MCF 10A (cell line): ENCODE data around the gene CNDP2. TPM values are rescaled to one million over a fixed set of nuclear protein-coding genes. Genes with fewer than 3 reads are reported as not detected.

Experiments used
- BruUV-seq: library from RNA; stranded (reverse); fragments of 400-500 nt; replicated peaks from 2 replicates; lab custom pipeline; 2021; lab: Mats Ljungman, UMichigan
- CTCF ChIA-PET: fragments of 300-600 bp; sonication (Branson Sonifier 250); formaldehyde crosslinking; extraction: SDS; loops from one replicate; lab custom pipeline; 2021; ENCODE audit warnings: antibody characterized with exemption, inconsistent platforms; lab: Yijun Ruan, JAX
- POLR2A ChIA-PET: fragments of 300-600, 350-650 bp; sonication (Branson Sonifier 250); formaldehyde crosslinking; extraction: SDS; loops from one replicate; lab custom pipeline; 2020; ENCODE audit warnings: antibody characterized with exemption, inconsistent platforms; lab: Yijun Ruan, JAX
- DNase-seq: peaks from one replicate; pipeline ENCODE4 v3.0.0-alpha.2; 2018; ENCODE audit not compliant: unreplicated experiment
- H3K27ac Mint-ChIP-seq: one replicate; pipeline ENCODE4 v1.8.0; 2022; ENCODE audit warnings: mild to moderate bottlenecking, low read depth, mixed read lengths; ENCODE audit not compliant: unreplicated experiment
- H3K27me3 Mint-ChIP-seq: one replicate; pipeline ENCODE4 v1.8.0; 2022; ENCODE audit warnings: mixed read lengths; ENCODE audit not compliant: insufficient read depth, unreplicated experiment
- H3K36me3 Mint-ChIP-seq: one replicate; pipeline ENCODE4 v1.8.0; 2022; ENCODE audit warnings: mild to moderate bottlenecking, moderate library complexity, mixed read lengths; ENCODE audit not compliant: insufficient read depth, unreplicated experiment
- H3K4me1 Mint-ChIP-seq: one replicate; pipeline ENCODE4 v1.8.0; 2022; ENCODE audit warnings: mixed read lengths; ENCODE audit not compliant: insufficient read depth, unreplicated experiment
- H3K4me3 Mint-ChIP-seq: one replicate; pipeline ENCODE4 v1.8.0; 2022; ENCODE audit warnings: mild to moderate bottlenecking, moderate library complexity, mixed read lengths; ENCODE audit not compliant: unreplicated experiment
- H3K9me3 Mint-ChIP-seq: one replicate; pipeline ENCODE4 v1.8.0; 2022; ENCODE audit warnings: mixed read lengths; ENCODE audit not compliant: unreplicated experiment
- CTCF ChIP-seq: fragments of 200-600 bp; IDR thresholded peaks from one replicate; pipeline ENCODE4 v1.8.0; 2022; ENCODE audit warnings: antibody characterized with exemption, mild to moderate bottlenecking; ENCODE audit not compliant: unreplicated experiment
- intact Hi-C: fragments of 100-400 bp; cut with micrococcal nuclease; formaldehyde crosslinking; loops from 2 replicates; pipeline ENCODE4 v1.14.1; 2022
- total RNA-seq: library from RNA; stranded (reverse); gene quantifications from 2 replicates; pipeline ENCODE4 v1.2.3, GENCODE V29; 2022

The CNDP2 gene
- total RNA-seq, 1 experiment from 2014 or later: 194 TPM

- Mint-ChIP-seq H3K4me3 (no peak overlapping the region), H3K4me1 (no peaks in the 10 kb centered on the region), H3K27ac (peak overlapping the region; percentile 55), H3K9me3 (no peaks in the 10 kb centered on the region), H3K36me3 (peaks cover 84% of the 10 kb centered on the region), H3K27me3 (no peaks in the 10 kb centered on the region)
- no peak for DNase-seq
- intact Hi-C loops: no loop called here
- TF ChIP-seq CTCF: no peak
- no TSS peak for BruUV-seq
- ChIA-PET CTCF (no interaction called here), POLR2A (interaction anchor here (2.9 kb wide), 1 partner anchor 12 kb away, joined by 8 read pairs; the partner anchor contains the start of gene CNDP2)
These were observed 11.1 kb downstream of the CNDP2 start for GRCh38 chr18:74507097-74507881.

- TF ChIP-seq CTCF: no peak
- no TSS peak for BruUV-seq
- Mint-ChIP-seq H3K4me3 (no peak overlapping the region), H3K9me3 (no peaks in the 10 kb centered on the region), H3K27me3 (no peaks in the 10 kb centered on the region), H3K27ac (no peak overlapping the region), H3K36me3 (peaks cover 84% of the 10 kb centered on the region), H3K4me1 (no peaks in the 10 kb centered on the region)
- intact Hi-C loops: no loop called here
- ChIA-PET CTCF (interaction anchor here (0.9 kb wide), 1 partner anchor 15 kb away, joined by 3 read pairs; no protein-coding TSS in a partner anchor), POLR2A (interaction anchor here (2.9 kb wide), 1 partner anchor 12 kb away, joined by 8 read pairs; the partner anchor contains the start of gene CNDP2)
- no peak for DNase-seq
These were observed 11.8 kb downstream of the CNDP2 start for GRCh38 chr18:74507927-74508326.

- POLR2A ChIA-PET: no interaction called here
- Mint-ChIP-seq H3K27ac (no peak overlapping the region), H3K9me3 (no peaks in the 10 kb centered on the region), H3K4me3 (no peak overlapping the region), H3K4me1 (no peaks in the 10 kb centered on the region), H3K36me3 (peaks cover 79% of the 10 kb centered on the region), H3K27me3 (no peaks in the 10 kb centered on the region)
- CTCF ChIA-PET: interaction anchor here (0.9 kb wide), 1 partner anchor 15 kb away, joined by 3 read pairs; no protein-coding TSS in a partner anchor
- intact Hi-C loops: no loop called here
- no TSS peak for BruUV-seq
- no peak for DNase-seq
- no peak for TF ChIP-seq CTCF
These were observed 12.2 kb downstream of the CNDP2 start for GRCh38 chr18:74508366-74508765.

GRCh38 chr18:74508821-74509225, 12.7 kb downstream of the CNDP2 start:
- no peak for DNase-seq
- BruUV-seq: no TSS peak
- H3K4me1 Mint-ChIP-seq: no peaks in the 10 kb centered on the region
- no peaks in the 10 kb centered on the region for H3K27me3 Mint-ChIP-seq
- H3K36me3 Mint-ChIP-seq: peaks cover 80% of the 10 kb centered on the region
- H3K27ac Mint-ChIP-seq: no peak overlapping the region
- ChIA-PET CTCF (interaction anchor here (0.8 to 1.1 kb wide), 3 partner anchors 13 to 39 kb away, joined by 3 read pairs; no protein-coding TSS in a partner anchor), POLR2A (no interaction called here)
- no peak for TF ChIP-seq CTCF
- no peaks in the 10 kb centered on the region for H3K9me3 Mint-ChIP-seq
- H3K4me3 Mint-ChIP-seq: no peak overlapping the region
- intact Hi-C loops: no loop called here
